Heart left ventricle (tissue), 16 donors: Measurements from ENCODE around the gene DCDC2C. TPM values are rescaled to one million over a fixed set of nuclear protein-coding genes. Genes with fewer than 3 reads are reported as not detected.

Experiments
- ATAC-seq, 4 donors: fragments of 200-7000 bp; cut with Tn5 transposase; one replicate each; pipeline ENCODE4 v1.9.1; 2020 to 2022; ENCODE audit warnings: moderate library complexity in 4 of 4, mild to moderate bottlenecking in 3 of 4, moderate number of reproducible peaks in 1 of 4
- DNase-seq, 5 donors: peaks; one replicate each; pipeline ENCODE4 v3.0.0-alpha.2; 2020
- H3K27ac ChIP-seq, 12 donors: fragments of 200-600 bp; sonication (generic) in 4 of 12; one replicate each; pipeline versions ENCODE4 v1.5.0 to v1.8.0; 2016 to 2022; ENCODE audit warnings: mild to moderate bottlenecking in 2 of 12
- H3K27me3 ChIP-seq, 9 donors: fragments of 200-600 bp; sonication (generic) in 2 of 9; one replicate each; pipeline versions ENCODE4 v1.5.1 to v1.8.0; 2016 to 2022; ENCODE audit warnings: mild to moderate bottlenecking in 3 of 9
- H3K36me3 ChIP-seq, 9 donors: fragments of 200-600 bp; sonication (generic) in 2 of 9; one replicate each; pipeline versions ENCODE4 v1.5.0 to v1.8.0; 2018 to 2022; ENCODE audit warnings: mild to moderate bottlenecking in 2 of 9
- H3K4me1 ChIP-seq, 12 donors: fragments of 200-600 bp; sonication (generic) in 4 of 12; one replicate each; pipeline versions ENCODE4 v1.5.0 to v1.8.0; 2016 to 2022; ENCODE audit warnings: mild to moderate bottlenecking in 3 of 12
- H3K4me3 ChIP-seq, 12 donors: fragments of 200-600 bp; sonication (generic) in 4 of 12; one replicate each; pipeline versions ENCODE4 v1.5.0 to v1.8.0; 2017 to 2022; ENCODE audit warnings: mild to moderate bottlenecking in 9 of 12, moderate library complexity in 4 of 12
- H3K9me3 ChIP-seq, 12 donors: fragments of 200-600 bp; sonication (generic) in 4 of 12; one replicate each; pipeline versions ENCODE4 v1.5.0 to v1.8.0; 2016 to 2022; ENCODE audit warnings: mild to moderate bottlenecking in 1 of 12
- CTCF ChIP-seq, 12 donors: fragments of 200-600 bp; sonication (generic) in 4 of 12; IDR thresholded peaks; one replicate each; pipeline versions ENCODE4 v1.5.0 to v1.8.0; 2018 to 2022; ENCODE audit warnings: antibody characterized with exemption in 12 of 12, mild to moderate bottlenecking in 5 of 12
- POLR2A ChIP-seq, 2 donors: fragments of 450-650 bp; IDR thresholded peaks; one replicate each; pipeline ENCODE4 v1.6.1; 2017; ENCODE audit warnings: antibody characterized with exemption in 2 of 2, mild to moderate bottlenecking in 2 of 2, moderate library complexity in 2 of 2
- WGBS, 4 donors: extraction: QIAGEN DNeasy Blood & Tissue Kit in 2 of 4; methylation state at CpG; one replicate each; pipeline versions ENCODE4 v1.1.5 to v1.1.7; 2013 to 2018; 5-methylcytosine and 5-hydroxymethylcytosine counted together
- intact Hi-C, 10 donors: fragments of 100-400 bp; cut with DNase I; formaldehyde crosslinking; loops; one replicate each; pipeline versions ENCODE4 v1.11.1 to v1.14.2; 2022
- polyA plus RNA-seq, 2 donors: library from polyadenylated mRNA; stranded (reverse); fragments of 200-250 nt; gene quantifications; one replicate each; pipeline ENCODE4 v1.2.3, GENCODE V29; 2013
- total RNA-seq, 9 donors: library from RNA; depleted of rRNA in 2 of 9; stranded (reverse); fragments of >200 nt in 2 of 9; fragmentation: NEBNext Ultra II Directional in 3 of 9; extraction: Animal tissue kit (Norgen Biotek cat#: 25700) in 3 of 9; gene quantifications; one replicate each; pipeline versions ENCODE4 v1.1.0 to v1.2.4, GENCODE V29; 2016 to 2023
- donor health status: ischemic (EF 13 %, LVEDD 7.1; RV severe dilation, severe dysfunction).
- donor health status: healthy with polysubstance abuse.
- donor health status: DM: no; HTN: yes; CAD: no.
- donor health status: DM: no; HTN: no; CAD: no.
- donor health status: ischemic (EF 25% LVEDD 6.9; RV normal size, moderate dysfunction).
- donor health status: ischemic (EF 25% LVEDD 5.7; RV mildly dilated, moderate dysfunction).
- donor health status: healthy.
- donor health status: DM: yes; HTN: yes; CAD: no.
- donor health status: ischemic (EF 35%, LVEDD 5.7; RV mildly dilated, moderate dysfunction).
- donor health status: nonischemic (EF 11% LVEDD 7.7; RV severe dilation, severe dysfunction).
- donor health status: DM: yes; HTN: yes; CAD: no.
- donor health status: PGD.
- donor health status: ischemic (EF 29% LVEDD 5.4; RV normal size, mild dysfunction).
- donor health status: nonischemic (EF 23%, LVEDD 6.1; RV moderate dilation, normal function).

DCDC2C gene
- total and polyA plus RNA-seq, 11 donors = not detected

GRCh38 chr2:3664118-3664517, 39.3 kb upstream of the DCDC2C start:
- DNase-seq = no peak
- no peak overlapping the region for H3K4me3 ChIP-seq
- WGBS, 4 donors = 52 to 77% (median 68%) methylated on average over 3 of the region's 3 CpGs
- TF ChIP-seq CTCF (IDR thresholded peaks at IDR 0.05) = no peak
- TF ChIP-seq POLR2A (IDR thresholded peaks at IDR 0.05) = no peak
- no peak overlapping the region for H3K27ac ChIP-seq
- peaks cover 0 to 11% (median 3%) of the 10 kb centered on the region in 12 donors for H3K4me1 ChIP-seq
- peaks cover 0 to 5% (median 0%) of the 10 kb centered on the region in 9 donors for H3K27me3 ChIP-seq
- no peaks in the 10 kb centered on the region for H3K36me3 ChIP-seq
- intact Hi-C loops = no loop called here
- H3K9me3 ChIP-seq = no peaks in the 10 kb centered on the region
- ATAC-seq = no peak

GRCh38 chr2:3664925-3665324, 38.5 kb upstream of the DCDC2C start:
- ATAC-seq (no peak), DNase-seq (no peak)
- H3K4me3 ChIP-seq = no peak overlapping the region
- no peak overlapping the region for H3K27ac ChIP-seq
- 87 to 88% (median 88%) methylated on average over 8 of the region's 8 CpGs for WGBS, 4 donors
- no peaks in the 10 kb centered on the region for H3K9me3 ChIP-seq
- intact Hi-C loops = no loop called here
- TF ChIP-seq POLR2A (IDR thresholded peaks at IDR 0.05) (no peak), CTCF (IDR thresholded peaks at IDR 0.05) (no peak)
- peaks cover 0 to 5% (median 0%) of the 10 kb centered on the region in 9 donors for H3K27me3 ChIP-seq
- no peaks in the 10 kb centered on the region for H3K36me3 ChIP-seq
- H3K4me1 ChIP-seq = peaks cover 0 to 9% (median 0%) of the 10 kb centered on the region in 12 donors

GRCh38 chr2:3665886-3666612, 37.3 kb upstream of the DCDC2C start:
- 87 to 89% (median 88%) methylated on average over 14 to 16 of the region's 16 CpGs for WGBS, 4 donors
- intact Hi-C loops = no loop called here
- DNase-seq (no peak), ATAC-seq (no peak)
- no peak overlapping the region for H3K4me3 ChIP-seq
- no peaks in the 10 kb centered on the region for H3K36me3 ChIP-seq
- H3K27ac ChIP-seq = no peak overlapping the region
- H3K27me3 ChIP-seq = peaks cover 0 to 5% (median 0%) of the 10 kb centered on the region in 9 donors
- H3K9me3 ChIP-seq = no peaks in the 10 kb centered on the region
- no peak for TF ChIP-seq POLR2A (IDR thresholded peaks at IDR 0.05)
- TF ChIP-seq CTCF (IDR thresholded peaks at IDR 0.05) = no peak
- peaks cover 0 to 7% (median 0%) of the 10 kb centered on the region in 12 donors for H3K4me1 ChIP-seq

- WGBS, 4 donors = 86 to 95% (median 92%) methylated on average over 18 of the region's 18 CpGs
- H3K27ac ChIP-seq = no peak overlapping the region
- DNase-seq (no peak), ATAC-seq (no peak)
- H3K36me3 ChIP-seq = no peaks in the 10 kb centered on the region
- TF ChIP-seq CTCF (IDR thresholded peaks at IDR 0.05) (no peak), POLR2A (IDR thresholded peaks at IDR 0.05) (no peak)
- no peak overlapping the region for H3K4me3 ChIP-seq
- peaks cover 0 to 7% (median 0%) of the 10 kb centered on the region in 12 donors for H3K4me1 ChIP-seq
- H3K27me3 ChIP-seq = peaks cover 0 to 5% (median 0%) of the 10 kb centered on the region in 9 donors
- intact Hi-C loops = no loop called here
- no peaks in the 10 kb centered on the region for H3K9me3 ChIP-seq
Observed at GRCh38 chr2:3666613-3666975, 36.8 kb upstream of the DCDC2C start.
